Stimulated activated naive CD8-positive, alpha-beta T cell treated with anti-CD3 and anti-CD28 coated beads, Interleukin-15, Interleukin-2, amounts not matched to agents 100 U/mL and 50 U/mL, for 24 hours (primary cell): ENCODE data around the gene GPR4.
A peak's percentile ranks its signal among the peaks of the same experiment; 100 is the strongest.

Experiments used
- ATAC-seq: fragments of 150-1000 bp; cut with Tn5 transposase; one replicate; pipeline ENCODE4 v1.10.0; 2021
- DNase-seq: peaks from one replicate; pipeline ENCODE4 v3.0.0; 2021

The GPR4 gene

DNA sequence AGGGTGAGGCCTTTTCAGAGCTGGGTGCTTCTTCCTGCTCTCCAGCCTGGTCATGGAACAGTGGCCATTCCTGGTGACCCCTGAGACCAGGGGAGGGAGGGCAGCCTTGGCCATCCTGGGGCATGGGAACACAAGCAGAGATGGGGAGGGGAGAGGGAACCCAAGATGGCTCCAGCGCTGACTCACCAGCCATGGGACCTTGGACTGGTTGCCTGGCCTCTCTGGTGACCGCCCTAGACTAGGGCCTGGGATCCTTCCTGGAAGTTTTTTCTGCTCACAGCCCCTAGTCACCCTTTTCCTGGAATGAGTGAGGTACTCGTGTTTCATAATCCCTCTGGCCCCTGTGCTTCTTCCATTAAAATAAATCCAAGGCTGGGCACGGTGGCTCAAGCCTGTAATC, 14.1 kb downstream of the GPR4 start:
- ATAC-seq = no peak
- DNase-seq = no peak

GRCh38 chr19:45585158-45585577, 16.8 kb downstream of the GPR4 start:
- DNase-seq (no peak), ATAC-seq (no peak)

DNA sequence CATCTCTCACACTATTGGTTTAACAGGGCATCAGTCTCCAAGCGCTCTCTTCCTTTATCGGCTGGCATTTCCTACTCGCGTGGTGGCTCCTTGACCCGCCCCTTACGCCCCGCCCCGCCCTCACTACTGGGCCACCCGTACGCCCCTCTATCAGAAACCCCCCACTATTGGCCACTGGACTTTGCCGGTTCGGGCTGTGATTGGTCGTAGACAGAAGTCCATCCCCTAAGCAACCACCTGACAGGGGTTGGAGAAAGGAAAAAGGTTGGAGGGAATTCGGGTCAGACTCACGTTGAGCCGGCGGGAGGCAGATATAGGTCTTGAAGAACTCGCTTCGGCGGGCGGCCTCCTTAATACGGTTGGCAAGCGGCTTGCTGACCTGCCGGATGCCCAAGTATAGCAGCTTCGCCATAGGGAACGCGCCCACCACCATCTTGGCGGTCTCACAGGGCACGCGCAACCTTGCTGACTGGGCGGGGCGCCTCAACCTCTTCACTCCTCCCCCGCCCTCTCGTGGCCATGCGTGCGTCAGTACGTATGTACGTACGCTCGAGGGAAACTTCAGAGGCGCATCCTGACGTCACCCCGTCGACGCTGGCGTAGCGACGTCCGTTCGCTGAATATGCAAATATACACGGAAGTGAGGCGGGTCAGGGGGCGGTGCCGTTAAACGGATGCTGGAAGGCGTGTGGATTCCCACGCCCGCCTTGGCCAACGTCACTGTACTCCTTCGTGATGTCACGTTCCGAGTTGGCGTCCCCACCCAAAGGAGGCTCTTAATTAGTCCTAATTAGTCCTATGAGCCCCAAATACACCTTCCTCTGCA, 17.5 kb downstream of the GPR4 start, which contains the start of gene OPA3:
TSS of gene OPA3 (minus strand) at position 471 of the 826 bp plus-strand sequence. CDS start at position 433, 38 bp downstream.
- peak; percentile 93 for ATAC-seq
- peak; percentile 99 for DNase-seq

GRCh38 chr19:45581576-45581975, 20.4 kb downstream of the GPR4 start:
- ATAC-seq (no peak), DNase-seq (no peak)

DNA sequence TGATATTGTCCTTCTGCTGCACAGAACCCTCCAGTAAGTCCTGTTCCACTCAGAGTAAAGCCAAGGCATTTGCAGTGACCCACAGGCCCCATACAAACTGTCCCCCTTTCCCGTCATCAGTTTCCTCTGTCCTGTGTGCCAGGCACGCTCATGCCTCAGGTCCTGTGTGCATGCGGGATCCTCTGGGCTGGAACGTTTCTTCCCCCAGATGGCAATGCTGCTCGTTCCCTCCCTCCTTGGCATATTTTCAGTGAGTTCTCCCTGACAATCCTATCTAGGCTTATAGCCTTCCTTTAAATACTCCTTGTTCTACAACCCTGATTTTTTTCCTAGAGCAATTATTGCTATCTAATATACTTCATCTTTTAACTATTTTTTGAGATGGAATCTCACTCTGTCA, 23.2 kb downstream of the GPR4 start:
- DNase-seq (no peak), ATAC-seq (no peak)

DNA sequence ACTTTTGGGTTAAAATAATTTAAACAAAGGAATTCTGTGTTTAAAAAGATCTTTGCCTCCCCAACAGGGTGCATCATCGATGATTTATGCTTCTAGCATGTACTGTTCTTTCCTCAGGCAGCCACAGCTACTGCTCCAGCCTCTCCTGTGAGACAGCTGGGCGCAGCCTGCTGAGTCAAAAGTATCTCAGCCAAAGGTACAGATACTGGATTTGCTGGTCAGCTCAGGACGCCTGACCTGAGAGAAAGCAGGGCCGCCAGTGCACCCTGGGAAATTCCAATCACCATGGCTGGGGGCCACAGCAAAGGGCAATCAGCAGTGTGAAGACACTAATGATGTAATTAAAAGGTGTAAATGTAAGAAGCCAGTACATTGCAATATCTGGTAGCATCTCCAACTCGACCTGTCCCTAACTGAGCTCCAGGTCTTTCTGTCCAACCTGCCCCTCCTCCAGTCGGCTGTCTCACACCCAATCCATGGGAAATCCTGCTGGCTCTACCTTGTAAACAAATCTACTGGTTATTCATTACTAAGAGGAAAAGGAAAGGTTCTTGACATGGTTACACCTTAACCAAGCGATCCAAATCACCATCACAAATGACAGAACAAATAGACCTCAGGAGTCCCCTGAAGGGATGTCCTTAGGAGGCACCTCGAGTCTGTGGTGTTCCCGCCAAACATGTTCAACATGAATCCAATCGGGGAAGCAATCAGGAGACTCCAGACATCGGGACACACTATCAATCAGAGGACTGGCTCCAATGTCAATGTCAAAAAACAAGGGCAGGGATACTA, 24.7 kb downstream of the GPR4 start:
- ATAC-seq (no peak), DNase-seq (no peak)

DNA sequence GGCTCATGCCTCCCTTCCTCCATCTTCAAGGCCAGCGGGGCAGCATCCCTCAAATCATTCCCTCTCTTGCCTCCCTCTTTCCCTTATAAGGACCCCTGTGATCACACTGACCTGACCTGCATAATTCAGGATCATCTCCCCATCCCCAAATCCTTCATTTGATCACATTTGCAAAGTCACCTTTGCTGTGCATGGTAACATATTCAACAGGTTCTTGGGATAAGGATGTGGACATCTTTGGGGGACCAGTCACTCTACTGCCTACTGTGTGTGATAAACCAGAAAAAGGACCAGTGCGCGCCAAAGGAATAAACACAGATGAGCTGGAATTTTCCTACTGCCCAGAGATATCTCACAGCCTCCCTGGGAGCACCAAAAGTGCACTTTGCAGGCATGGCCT, 25.3 kb downstream of the GPR4 start:
- no peak for ATAC-seq

DNA sequence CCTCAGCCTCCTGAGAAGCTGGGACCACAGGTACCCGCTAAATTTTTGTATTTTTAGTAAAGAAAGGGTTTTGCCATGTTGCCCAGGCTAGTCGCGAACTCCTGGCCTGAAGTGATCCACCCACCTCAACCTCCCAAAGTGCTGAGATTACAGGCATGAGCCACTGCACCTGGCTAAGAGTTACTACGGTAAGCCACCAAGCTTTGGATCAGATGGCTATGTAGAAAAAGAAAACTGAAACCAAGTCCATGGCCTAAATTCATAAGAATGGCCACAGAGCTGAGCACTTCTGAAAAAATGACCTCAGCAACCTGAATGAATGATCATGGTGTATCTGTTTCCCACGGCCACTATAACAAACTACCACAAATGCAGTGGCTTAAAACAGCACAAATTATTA, 26.8 kb downstream of the GPR4 start:
- DNase-seq (no peak), ATAC-seq (no peak)

More for the DNA sequence above, 25.3 kb downstream of the GPR4 start:
- DNase-seq = no peak

- ATAC-seq = no peak
- DNase-seq = no peak
These were observed 27.5 kb downstream of the GPR4 start for GRCh38 chr19:45574526-45574925.

DNA sequence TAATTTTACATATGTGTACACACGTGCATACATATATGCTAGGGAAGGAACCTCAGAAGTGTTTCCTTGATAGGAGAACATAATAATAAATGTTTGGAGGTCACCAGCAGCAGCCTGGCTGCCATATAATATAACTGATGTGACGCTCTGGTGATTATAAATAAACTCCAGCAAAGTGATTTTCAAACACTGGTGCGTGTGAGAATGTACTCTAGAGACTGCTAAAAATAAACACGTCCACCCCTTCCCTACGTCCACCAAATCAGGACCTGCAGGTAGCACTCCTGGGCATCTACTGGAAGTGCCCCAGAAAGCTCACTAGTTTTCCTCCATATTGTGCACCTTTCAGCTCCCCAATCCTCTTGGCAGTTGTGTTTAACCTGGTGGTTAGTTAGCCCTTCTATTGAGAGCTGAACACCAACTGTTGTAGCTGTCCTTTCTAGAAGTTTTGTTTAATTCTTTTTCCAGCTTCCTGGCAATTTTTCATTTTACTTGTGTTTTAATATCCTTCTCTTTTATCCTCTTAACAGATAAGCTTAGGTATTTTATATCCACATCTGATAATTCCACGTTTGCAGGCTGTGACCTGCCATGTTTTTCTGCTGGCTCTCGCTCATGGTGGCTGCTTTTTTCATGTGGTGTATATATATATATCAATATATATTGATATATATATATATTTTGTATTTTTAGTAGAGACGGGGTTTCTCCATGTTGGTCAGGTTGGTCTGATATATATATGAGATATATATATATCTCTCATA, 30.4 kb downstream of the GPR4 start:
- no peak for DNase-seq
- no peak for ATAC-seq

GRCh38 chr19:45569619-45570421, 32.2 kb downstream of the GPR4 start:
- peak; percentile 77 for DNase-seq
- ATAC-seq = peak; percentile 72

- peak; percentile 23 for ATAC-seq
These were observed 33.3 kb downstream of the GPR4 start for GRCh38 chr19:45568732-45569131.

GRCh38 chr19:45567609-45568008, 34.4 kb downstream of the GPR4 start:
- DNase-seq = no peak

More at GRCh38 chr19:45568732-45569131, 33.3 kb downstream of the GPR4 start:
- DNase-seq = no peak

DNA sequence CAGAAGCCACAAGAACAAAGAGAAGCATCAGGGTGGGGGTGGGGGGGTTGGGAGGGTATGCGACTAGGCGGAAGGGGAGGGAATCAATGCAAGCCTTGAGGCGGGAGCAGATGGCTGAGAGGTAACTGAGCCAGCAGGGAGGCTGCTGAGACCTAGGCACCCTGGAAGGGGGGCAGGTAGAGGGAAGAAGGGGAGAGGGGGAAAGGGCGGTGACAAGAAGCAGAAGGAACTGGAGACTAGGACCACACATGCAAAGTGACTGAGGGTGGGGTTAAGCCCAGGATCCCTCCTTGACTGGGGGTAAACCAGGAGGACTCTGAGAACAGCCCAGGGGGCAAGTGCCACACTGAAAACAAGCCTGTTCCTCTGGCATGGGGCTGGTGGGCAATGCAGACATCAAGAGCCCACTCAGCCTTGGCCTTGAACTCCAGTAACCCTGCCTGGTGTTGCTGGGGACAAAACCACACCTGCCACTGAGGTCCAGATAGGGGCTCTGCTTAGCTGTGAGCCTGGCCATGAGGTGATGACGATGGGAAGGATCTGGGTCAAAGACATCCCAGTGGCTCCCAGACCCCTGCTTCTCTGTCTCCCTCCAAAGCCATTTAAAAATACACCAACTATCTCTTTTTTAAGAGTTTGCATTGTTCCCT, 37.8 kb downstream of the GPR4 start:
- ATAC-seq (no peak), DNase-seq (no peak)

More at GRCh38 chr19:45567609-45568008, 34.4 kb downstream of the GPR4 start:
- no peak for ATAC-seq

DNA sequence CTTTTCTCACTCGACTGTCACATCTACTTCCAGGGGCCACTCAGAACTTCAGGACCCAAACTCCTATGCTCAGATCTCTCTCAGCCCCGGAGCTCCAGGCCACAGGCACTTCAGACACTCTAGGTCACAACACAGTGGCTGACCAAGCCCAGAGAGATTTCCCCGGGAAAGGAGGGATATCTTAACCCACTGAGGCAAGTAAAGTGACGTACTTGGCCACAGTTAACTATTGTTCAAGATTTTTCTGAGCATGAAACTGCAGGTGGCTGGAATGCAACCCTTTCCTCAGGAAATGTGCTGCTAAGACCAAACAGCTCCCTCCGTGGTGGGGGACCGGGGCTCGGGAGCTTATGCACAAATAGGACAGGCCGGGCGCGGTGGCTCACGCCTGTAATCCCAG, 41.3 kb downstream of the GPR4 start:
- DNase-seq (no peak), ATAC-seq (no peak)

DNA sequence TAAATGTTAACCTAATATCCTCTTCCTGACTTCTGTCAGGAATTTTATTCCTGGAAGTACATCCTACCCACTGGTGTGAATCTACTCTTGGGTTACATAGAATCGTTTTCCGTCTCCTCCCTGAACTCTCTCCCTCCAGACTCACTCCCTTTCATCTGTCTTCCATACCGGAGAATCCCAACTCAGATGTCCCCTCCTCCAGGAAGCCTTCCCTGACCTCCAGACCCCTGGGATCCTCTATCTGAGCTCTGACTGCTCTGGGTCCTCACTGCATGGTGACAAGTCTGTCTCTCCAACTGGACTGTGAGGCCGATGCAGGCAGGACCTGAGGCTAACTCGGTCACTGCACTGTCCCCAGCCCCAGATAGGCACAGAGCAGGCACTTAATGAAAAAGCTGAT, 42.0 kb downstream of the GPR4 start:
- no peak for ATAC-seq
- DNase-seq = no peak

DNA sequence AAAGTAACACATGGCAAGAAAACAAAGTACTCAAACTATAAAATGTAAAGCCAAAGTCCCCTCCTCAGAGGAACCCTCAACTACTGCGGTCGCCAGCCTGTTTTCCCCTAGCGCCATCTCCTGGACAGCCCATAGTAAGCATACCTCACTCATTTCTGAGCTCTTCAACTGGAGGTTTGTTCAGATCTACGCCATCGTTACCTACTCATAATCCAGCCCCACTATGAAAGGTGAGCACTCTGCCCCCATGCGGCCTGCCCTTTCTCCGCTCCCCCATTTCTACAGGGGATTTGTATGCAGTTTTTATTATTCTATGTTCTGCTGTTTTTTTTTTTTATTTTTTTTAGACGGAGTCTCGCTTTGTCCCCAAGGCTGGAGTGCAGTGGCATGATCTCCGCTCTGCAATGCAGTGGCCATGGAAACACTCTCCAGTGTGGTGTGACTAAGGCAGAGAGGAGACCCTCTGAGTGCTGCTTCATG, 43.6 kb downstream of the GPR4 start:
- ATAC-seq (peak; percentile 92), DNase-seq (peak; percentile 73)

- ATAC-seq = no peak
- no peak for DNase-seq
These were observed 45.2 kb downstream of the GPR4 start for GRCh38 chr19:45556835-45557234.

GRCh38 chr19:45554481-45554880, 47.5 kb downstream of the GPR4 start:
- ATAC-seq = no peak
- no peak for DNase-seq

- no peak for DNase-seq
- no peak for ATAC-seq
These were observed 48.5 kb downstream of the GPR4 start for GRCh38 chr19:45553464-45553863.
